GM21367 (cell line): ENCODE data around the gene ADGRB3.

Experiments used
- ATAC-seq: cut with Tn5 transposase; IDR thresholded peaks from one replicate; pipeline ENCODE4 v1.9.1; 2021; ENCODE audit not compliant: unreplicated experiment

Gene ADGRB3

GRCh38 chr6:69018906-69019305, 383.8 kb downstream of the ADGRB3 start:
- ATAC-seq = no peak

GRCh38 chr6:69019832-69020231, 384.8 kb downstream of the ADGRB3 start:
- ATAC-seq = no peak

- ATAC-seq = no peak
These were observed 387.9 kb downstream of the ADGRB3 start for GRCh38 chr6:69022993-69023392.

GRCh38 chr6:69026243-69026642, 391.2 kb downstream of the ADGRB3 start:
- no peak for ATAC-seq

- ATAC-seq = no peak
These were observed 391.6 kb downstream of the ADGRB3 start for GRCh38 chr6:69026715-69027114.

- ATAC-seq = no peak
These were observed 392.8 kb downstream of the ADGRB3 start for GRCh38 chr6:69027861-69028260.

GRCh38 chr6:69038841-69039240, 403.8 kb downstream of the ADGRB3 start:
- no peak for ATAC-seq

GRCh38 chr6:69042297-69042696, 407.2 kb downstream of the ADGRB3 start:
- ATAC-seq = no peak

- no peak for ATAC-seq
These were observed 409.5 kb downstream of the ADGRB3 start for GRCh38 chr6:69044534-69044933.

- ATAC-seq = no peak
These were observed 424.3 kb downstream of the ADGRB3 start for GRCh38 chr6:69059413-69059812.

- no peak for ATAC-seq
These were observed 426.0 kb downstream of the ADGRB3 start for GRCh38 chr6:69061066-69061465.

GRCh38 chr6:69063401-69063800, 428.3 kb downstream of the ADGRB3 start:
- ATAC-seq = no peak

GRCh38 chr6:69064226-69064625, 429.1 kb downstream of the ADGRB3 start:
- ATAC-seq = no peak

GRCh38 chr6:69069881-69070280, 434.8 kb downstream of the ADGRB3 start:
- no peak for ATAC-seq

- ATAC-seq = no peak
These were observed 437.7 kb downstream of the ADGRB3 start for GRCh38 chr6:69072796-69073195.

- no peak for ATAC-seq
These were observed 449.8 kb downstream of the ADGRB3 start for GRCh38 chr6:69084746-69085335.

GRCh38 chr6:69086689-69087088, 451.6 kb downstream of the ADGRB3 start:
- no peak for ATAC-seq

GRCh38 chr6:69089539-69089938, 454.5 kb downstream of the ADGRB3 start:
- ATAC-seq = no peak

GRCh38 chr6:69090132-69090531, 455.1 kb downstream of the ADGRB3 start:
- no peak for ATAC-seq

GRCh38 chr6:69096681-69097080, 461.6 kb downstream of the ADGRB3 start:
- ATAC-seq = no peak

GRCh38 chr6:69097948-69098347, 462.9 kb downstream of the ADGRB3 start:
- ATAC-seq = no peak

GRCh38 chr6:69098910-69099309, 463.8 kb downstream of the ADGRB3 start:
- ATAC-seq = peak; percentile 58

GRCh38 chr6:69100772-69101171, 465.7 kb downstream of the ADGRB3 start:
- no peak for ATAC-seq
